Glutamatergic neuron (in vitro differentiated cells): ENCODE measurements around the gene STKLD1. TPM values are rescaled to one million over a fixed set of nuclear protein-coding genes. Genes with fewer than 3 reads are reported as not detected.

Experiments
- DNase-seq: peaks from one replicate; pipeline ENCODE4 v3.0.0; 2022
- H3K27ac Mint-ChIP-seq: one replicate; pipeline ENCODE4 v1.8.0; 2020; ENCODE audit warnings: mild to moderate bottlenecking, mixed read lengths, inconsistent platforms; ENCODE audit not compliant: unreplicated experiment
- H3K27me3 Mint-ChIP-seq: one replicate; pipeline ENCODE4 v1.8.0; 2020; ENCODE audit warnings: mild to moderate bottlenecking, moderate library complexity, mixed read lengths, inconsistent platforms; ENCODE audit not compliant: unreplicated experiment
- H3K36me3 Mint-ChIP-seq: one replicate; pipeline ENCODE4 v1.8.0; 2020; ENCODE audit warnings: mild to moderate bottlenecking, mixed read lengths, inconsistent platforms; ENCODE audit not compliant: unreplicated experiment
- H3K4me1 Mint-ChIP-seq: one replicate; pipeline ENCODE4 v1.8.0; 2020; ENCODE audit warnings: mild to moderate bottlenecking, low read depth, mixed read lengths, inconsistent platforms; ENCODE audit not compliant: unreplicated experiment
- H3K4me3 Mint-ChIP-seq: one replicate; pipeline ENCODE4 v1.8.0; 2020; ENCODE audit warnings: mild to moderate bottlenecking, mixed read lengths, inconsistent platforms; ENCODE audit not compliant: unreplicated experiment
- H3K9me3 Mint-ChIP-seq: one replicate; pipeline ENCODE4 v1.8.0; 2020; ENCODE audit warnings: mild to moderate bottlenecking, moderate library complexity, mixed read lengths, inconsistent platforms; ENCODE audit not compliant: unreplicated experiment
- total RNA-seq: library from RNA; stranded (reverse); fragmentation: NEBNext Ultra II Directional; extraction: Animal tissue kit (Norgen Biotek cat#: 25700); gene quantifications from one replicate; pipeline ENCODE4 v1.2.1, GENCODE V29; 2021; ENCODE audit not compliant: unreplicated experiment
- TF ChIP-seq, protein P1 (sequence below): fragments of 200-600 bp; sonication (generic); IDR thresholded peaks from one replicate; pipeline ENCODE4 v1.5.0; 2021; ENCODE audit not compliant: partially characterized antibody, unreplicated experiment

Gene STKLD1
- total RNA-seq, 1 donor from 2014 or later, result 2.6 TPM

DNA sequence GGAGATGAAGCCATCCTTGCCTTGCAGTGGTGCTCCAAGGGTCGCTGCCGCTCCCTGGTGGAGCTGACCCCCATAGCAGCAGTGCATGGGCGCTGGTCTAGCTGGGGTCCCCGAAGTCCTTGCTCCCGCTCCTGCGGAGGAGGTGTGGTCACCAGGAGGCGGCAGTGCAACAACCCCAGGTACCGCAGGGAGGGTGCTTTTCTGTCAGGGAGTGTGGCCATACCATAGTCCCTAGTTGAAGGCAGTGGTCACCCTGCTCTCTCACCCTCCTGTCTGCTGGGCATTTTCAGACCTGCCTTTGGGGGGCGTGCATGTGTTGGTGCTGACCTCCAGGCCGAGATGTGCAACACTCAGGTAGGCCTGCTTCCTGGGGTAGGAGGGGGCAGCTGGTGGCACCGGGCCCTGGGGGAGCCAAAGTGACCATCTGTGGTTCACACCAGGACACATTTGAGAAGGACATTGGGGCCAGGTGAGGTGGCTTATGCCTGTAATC, 57.2 kb downstream of the STKLD1 start:
- Mint-ChIP-seq H3K27me3 (peaks cover 2% of the 10 kb centered on the region), H3K4me3 (no peak overlapping the region), H3K4me1 (no peaks in the 10 kb centered on the region), H3K27ac (no peak overlapping the region), H3K36me3 (peaks cover 4% of the 10 kb centered on the region), H3K9me3 (no peaks in the 10 kb centered on the region)
- no peak for DNase-seq
- TF ChIP-seq, protein P1, sequence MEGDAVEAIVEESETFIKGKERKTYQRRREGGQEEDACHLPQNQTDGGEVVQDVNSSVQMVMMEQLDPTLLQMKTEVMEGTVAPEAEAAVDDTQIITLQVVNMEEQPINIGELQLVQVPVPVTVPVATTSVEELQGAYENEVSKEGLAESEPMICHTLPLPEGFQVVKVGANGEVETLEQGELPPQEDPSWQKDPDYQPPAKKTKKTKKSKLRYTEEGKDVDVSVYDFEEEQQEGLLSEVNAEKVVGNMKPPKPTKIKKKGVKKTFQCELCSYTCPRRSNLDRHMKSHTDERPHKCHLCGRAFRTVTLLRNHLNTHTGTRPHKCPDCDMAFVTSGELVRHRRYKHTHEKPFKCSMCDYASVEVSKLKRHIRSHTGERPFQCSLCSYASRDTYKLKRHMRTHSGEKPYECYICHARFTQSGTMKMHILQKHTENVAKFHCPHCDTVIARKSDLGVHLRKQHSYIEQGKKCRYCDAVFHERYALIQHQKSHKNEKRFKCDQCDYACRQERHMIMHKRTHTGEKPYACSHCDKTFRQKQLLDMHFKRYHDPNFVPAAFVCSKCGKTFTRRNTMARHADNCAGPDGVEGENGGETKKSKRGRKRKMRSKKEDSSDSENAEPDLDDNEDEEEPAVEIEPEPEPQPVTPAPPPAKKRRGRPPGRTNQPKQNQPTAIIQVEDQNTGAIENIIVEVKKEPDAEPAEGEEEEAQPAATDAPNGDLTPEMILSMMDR, result no peak

DNA sequence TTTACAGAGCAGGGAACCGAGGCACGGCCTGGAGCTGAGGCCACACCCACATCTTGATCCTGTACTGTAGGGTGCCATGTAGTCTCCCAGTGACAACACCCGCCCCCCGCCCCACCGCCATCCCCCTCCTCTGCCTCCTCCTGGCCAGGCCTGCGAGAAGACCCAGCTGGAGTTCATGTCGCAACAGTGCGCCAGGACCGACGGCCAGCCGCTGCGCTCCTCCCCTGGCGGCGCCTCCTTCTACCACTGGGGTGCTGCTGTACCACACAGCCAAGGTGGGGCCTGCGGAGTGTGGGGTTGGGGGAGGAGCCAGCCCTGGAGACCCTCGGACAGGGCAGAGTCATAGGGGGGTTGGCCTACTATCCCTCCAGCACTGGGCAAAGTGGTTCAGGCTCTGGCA, 60.5 kb downstream of the STKLD1 start:
- no peak overlapping the region for H3K4me3 Mint-ChIP-seq
- no peak overlapping the region for H3K27ac Mint-ChIP-seq
- peaks cover 4% of the 10 kb centered on the region for H3K36me3 Mint-ChIP-seq
- H3K9me3 Mint-ChIP-seq, result no peaks in the 10 kb centered on the region
- TF ChIP-seq, protein P1, result no peak
- no peak for DNase-seq
- peaks cover 1% of the 10 kb centered on the region for H3K4me1 Mint-ChIP-seq
- peaks cover 12% of the 10 kb centered on the region for H3K27me3 Mint-ChIP-seq

DNA sequence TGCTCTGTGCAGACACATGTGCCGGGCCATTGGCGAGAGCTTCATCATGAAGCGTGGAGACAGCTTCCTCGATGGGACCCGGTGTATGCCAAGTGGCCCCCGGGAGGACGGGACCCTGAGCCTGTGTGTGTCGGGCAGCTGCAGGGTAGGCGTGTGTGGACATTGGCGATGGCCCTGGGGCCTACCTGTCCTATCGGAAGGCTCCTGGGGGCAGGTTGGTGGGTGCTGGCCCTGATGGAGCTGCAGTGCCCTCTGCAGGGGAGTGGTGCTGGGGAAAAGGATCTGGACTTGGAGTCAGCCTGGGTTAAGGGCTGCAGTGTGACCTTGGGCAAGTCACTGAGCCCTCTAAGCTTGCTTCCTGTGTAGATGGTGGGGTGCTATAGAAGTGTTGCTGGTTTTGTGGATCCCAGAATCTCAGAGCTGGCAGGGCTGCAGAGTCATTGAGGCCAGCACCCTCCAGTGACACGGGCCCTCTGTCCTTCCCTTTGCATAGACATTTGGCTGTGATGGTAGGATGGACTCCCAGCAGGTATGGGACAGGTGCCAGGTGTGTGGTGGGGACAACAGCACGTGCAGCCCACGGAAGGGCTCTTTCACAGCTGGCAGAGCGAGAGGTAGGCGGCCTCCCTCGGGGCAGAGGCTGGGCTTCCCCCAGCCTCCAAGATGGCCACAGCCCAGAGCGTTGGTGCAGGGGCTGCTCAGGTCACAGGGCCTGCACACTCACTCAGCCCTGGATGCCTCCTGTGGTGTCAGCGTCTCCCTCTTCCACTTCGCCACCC, 61.8 kb downstream of the STKLD1 start:
- TF ChIP-seq, protein P1, result no peak
- Mint-ChIP-seq H3K36me3 (peaks cover 4% of the 10 kb centered on the region), H3K4me3 (no peak overlapping the region), H3K27ac (no peak overlapping the region), H3K9me3 (no peaks in the 10 kb centered on the region), H3K27me3 (peaks cover 12% of the 10 kb centered on the region), H3K4me1 (peaks cover 3% of the 10 kb centered on the region)
- no peak for DNase-seq

DNA sequence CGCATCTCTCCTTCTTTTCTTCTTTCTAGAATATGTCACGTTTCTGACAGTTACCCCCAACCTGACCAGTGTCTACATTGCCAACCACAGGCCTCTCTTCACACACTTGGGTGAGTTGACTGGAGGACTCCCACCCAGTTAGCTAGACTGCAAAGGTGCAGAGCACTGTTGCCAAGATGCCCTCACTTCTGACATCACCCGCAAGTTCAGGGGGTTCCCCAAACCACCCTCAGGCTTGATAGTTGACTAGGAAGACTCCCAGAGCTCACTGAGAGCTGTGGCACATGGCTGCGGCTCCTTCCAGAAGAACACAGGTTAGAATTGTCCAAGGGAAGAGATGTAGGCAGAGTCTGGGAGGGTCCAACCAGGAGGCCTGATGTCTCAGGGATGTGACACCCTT, 63.2 kb downstream of the STKLD1 start:
- Mint-ChIP-seq H3K4me3 (no peak overlapping the region), H3K36me3 (peaks cover 4% of the 10 kb centered on the region), H3K4me1 (peaks cover 3% of the 10 kb centered on the region), H3K27me3 (peaks cover 12% of the 10 kb centered on the region), H3K9me3 (no peaks in the 10 kb centered on the region), H3K27ac (no peak overlapping the region)
- TF ChIP-seq, protein P1, result no peak
- no peak for DNase-seq

DNA sequence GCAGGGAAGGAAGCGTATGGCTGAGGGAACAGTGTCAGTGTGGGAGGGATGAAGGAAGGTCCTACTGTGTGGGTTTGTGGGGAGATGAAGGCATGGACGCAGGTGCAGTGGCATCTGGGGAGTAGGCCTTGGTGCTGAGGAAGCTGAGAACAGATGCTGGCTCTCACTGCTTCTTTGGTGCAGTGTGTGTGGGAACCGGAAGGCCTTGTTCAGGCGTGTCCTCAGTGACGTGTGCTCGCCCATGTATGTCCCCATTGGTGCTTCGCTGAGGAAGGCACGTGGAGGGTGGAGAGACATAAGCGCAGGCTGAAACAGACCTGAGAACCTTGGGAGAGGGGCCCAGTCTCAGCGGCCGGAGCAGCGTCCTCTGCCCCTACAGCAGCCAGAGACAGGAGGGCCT, 64.7 kb downstream of the STKLD1 start:
- TF ChIP-seq, protein P1, result no peak
- H3K4me1 Mint-ChIP-seq, result peaks cover 3% of the 10 kb centered on the region
- H3K9me3 Mint-ChIP-seq, result no peaks in the 10 kb centered on the region
- H3K4me3 Mint-ChIP-seq, result no peak overlapping the region
- no peak overlapping the region for H3K27ac Mint-ChIP-seq
- no peak for DNase-seq
- H3K36me3 Mint-ChIP-seq, result no peaks in the 10 kb centered on the region
- peaks cover 9% of the 10 kb centered on the region for H3K27me3 Mint-ChIP-seq
